Stimulated activated naive CD8-positive, alpha-beta T cell treated with anti-CD3 and anti-CD28 coated beads, Interleukin-15, amount 100 ng/mL, for 72 hours (primary cell): Measurements from ENCODE around the gene MCMBP.
"Not testable (repeated sequence)": the region's sequence is repeated elsewhere in the genome, so short reads cannot be mapped to it uniquely, and the experiment has no call there.

Experiments used
- ATAC-seq: fragments of 150-1000 bp; cut with Tn5 transposase; 2 replicates; pipeline ENCODE4 v1.10.0; 2021; ENCODE audit warnings: mild to moderate bottlenecking, moderate library complexity
- DNase-seq, 2 donors: peaks; one replicate each; pipeline ENCODE4 v3.0.0; 2021 to 2022
- H3K27ac Mint-ChIP-seq, 2 donors: one replicate each; pipeline ENCODE4 v1.8.0; 2022; ENCODE audit warnings: mild to moderate bottlenecking in 2 of 2, mixed read lengths in 2 of 2, moderate library complexity in 2 of 2
- H3K27me3 Mint-ChIP-seq: one replicate; pipeline ENCODE4 v1.8.0; 2022; ENCODE audit warnings: mixed read lengths
- H3K4me1 Mint-ChIP-seq: one replicate; pipeline ENCODE4 v1.8.0; 2022; ENCODE audit warnings: mild to moderate bottlenecking, mixed read lengths
- H3K4me3 Mint-ChIP-seq, 2 donors: one replicate each; pipeline ENCODE4 v1.8.0; 2022; ENCODE audit warnings: mild to moderate bottlenecking in 2 of 2, mixed read lengths in 2 of 2, moderate library complexity in 1 of 2
- H3K9me3 Mint-ChIP-seq, 2 donors: one replicate each; pipeline ENCODE4 v1.8.0; 2022; ENCODE audit warnings: mixed read lengths in 2 of 2

MCMBP gene

GRCh38 chr10:119891849-119892187 is 19.2 kb upstream of the MCMBP start:
- not testable (repeated sequence) for ATAC-seq, H3K27me3 Mint-ChIP-seq, DNase-seq, H3K9me3 Mint-ChIP-seq
- peak overlapping the region; percentile 96 to 99 for H3K4me3 Mint-ChIP-seq
- peaks cover 47% of the 10 kb centered on the region for H3K4me1 Mint-ChIP-seq
- H3K27ac Mint-ChIP-seq = peak overlapping the region; percentile 97 to 99

GRCh38 chr10:119890307-119890706 is 17.7 kb upstream of the MCMBP start:
- not testable (repeated sequence) for H3K9me3 Mint-ChIP-seq, H3K27me3 Mint-ChIP-seq, H3K4me3 Mint-ChIP-seq, DNase-seq, ATAC-seq, H3K27ac Mint-ChIP-seq
- peaks cover 32% of the 10 kb centered on the region for H3K4me1 Mint-ChIP-seq

- DNase-seq, H3K9me3 Mint-ChIP-seq, ATAC-seq, H3K4me3 Mint-ChIP-seq, H3K27me3 Mint-ChIP-seq, H3K27ac Mint-ChIP-seq: not testable (repeated sequence)
- peaks cover 21% of the 10 kb centered on the region for H3K4me1 Mint-ChIP-seq
Observed at GRCh38 chr10:119889201-119889600, 16.6 kb upstream of the MCMBP start.

GRCh38 chr10:119888715-119889114 is 16.1 kb upstream of the MCMBP start:
- not testable (repeated sequence) for H3K9me3 Mint-ChIP-seq, H3K27ac Mint-ChIP-seq, DNase-seq, H3K27me3 Mint-ChIP-seq, H3K4me3 Mint-ChIP-seq, ATAC-seq
- H3K4me1 Mint-ChIP-seq = peaks cover 17% of the 10 kb centered on the region

DNA sequence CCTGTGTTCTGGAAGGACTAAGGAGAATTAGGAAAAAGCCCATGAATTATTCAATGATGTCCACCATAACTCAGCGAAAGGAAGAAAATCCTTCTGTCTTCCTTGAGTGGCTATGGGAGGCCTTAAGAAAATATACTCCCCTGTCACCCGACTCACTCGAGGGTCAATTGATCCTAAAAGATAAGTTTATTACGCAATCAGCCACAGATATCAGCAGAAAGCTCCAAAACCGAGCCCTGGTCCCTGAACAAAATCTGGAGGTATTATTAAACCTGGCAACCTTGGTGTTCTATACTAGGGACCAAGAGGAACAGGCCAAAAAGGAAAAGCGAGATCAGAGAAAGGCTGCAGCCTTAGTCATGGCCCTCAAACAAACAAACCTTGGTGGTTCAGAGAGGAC is 13.4 kb upstream of the MCMBP start:
- not testable (repeated sequence) for H3K4me3 Mint-ChIP-seq, H3K9me3 Mint-ChIP-seq, DNase-seq, ATAC-seq, H3K4me1 Mint-ChIP-seq, H3K27me3 Mint-ChIP-seq
- H3K27ac Mint-ChIP-seq = peak overlapping the region in 1 of 2 donors; percentile 16

DNA sequence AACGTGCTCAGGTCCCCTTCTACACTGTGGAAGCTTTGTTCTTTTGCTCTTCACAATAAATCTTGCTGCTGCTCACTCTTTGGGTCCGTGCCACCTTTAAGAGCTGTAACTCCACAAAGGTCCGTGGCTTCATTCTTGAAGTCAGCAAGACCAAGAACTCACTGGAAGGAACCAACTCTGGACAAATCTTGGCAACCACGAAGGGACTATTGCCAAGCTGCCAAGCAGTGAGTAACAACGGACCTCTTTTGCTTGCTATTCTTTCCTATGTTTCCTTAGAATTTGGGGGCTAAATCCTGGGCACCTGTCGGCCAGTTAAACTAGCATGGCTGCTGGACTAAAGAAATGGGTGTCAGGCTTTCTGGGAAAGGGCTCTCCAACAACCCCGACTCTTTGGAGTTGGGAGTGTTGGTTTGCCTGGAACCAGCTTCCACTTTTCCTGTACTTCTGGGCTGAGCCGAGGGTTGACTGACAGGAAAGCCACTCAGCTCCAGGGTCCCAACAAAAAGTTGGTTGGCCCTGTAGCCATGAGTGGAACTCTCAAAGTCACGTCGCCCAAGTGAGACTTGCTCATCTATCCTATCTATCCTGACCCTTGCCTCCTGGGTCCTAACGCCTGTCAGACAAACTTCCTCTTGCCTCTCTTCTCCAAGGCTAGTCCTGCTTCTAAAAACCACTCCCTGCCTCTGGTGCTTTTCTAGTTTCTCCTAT is 11.4 kb upstream of the MCMBP start:
- ATAC-seq, H3K4me3 Mint-ChIP-seq, H3K27ac Mint-ChIP-seq, H3K9me3 Mint-ChIP-seq, DNase-seq, H3K27me3 Mint-ChIP-seq, H3K4me1 Mint-ChIP-seq: not testable (repeated sequence)

DNA sequence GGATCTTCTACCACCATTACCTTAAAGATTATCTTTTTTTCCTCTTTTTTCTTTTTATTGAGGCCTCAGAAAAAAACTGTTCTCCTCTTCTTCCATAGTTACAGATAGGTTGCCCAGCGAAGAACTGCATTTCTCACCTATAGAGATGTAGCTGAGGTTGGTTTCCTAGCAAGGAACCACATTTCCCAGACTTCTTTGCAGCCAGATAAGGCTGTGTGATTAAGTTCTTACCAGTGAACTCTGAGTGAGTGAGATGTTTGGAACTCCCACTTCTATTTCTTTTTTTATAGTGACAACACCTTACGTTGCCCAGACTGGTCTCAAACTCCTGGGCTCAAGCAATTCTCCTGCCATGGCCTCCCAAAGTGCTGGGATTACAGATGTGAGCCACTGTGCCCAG is 5.9 kb upstream of the MCMBP start:
- Mint-ChIP-seq H3K27ac (no peak overlapping the region), H3K9me3 (no peaks in the 10 kb centered on the region), H3K27me3 (no peaks in the 10 kb centered on the region), H3K4me3 (no peak overlapping the region), H3K4me1 (peaks cover 8% of the 10 kb centered on the region)
- DNase-seq (no peak), ATAC-seq (no peak)

GRCh38 chr10:119872860-119873681 is 428 bp upstream of the MCMBP start:
- peak; percentile 88 to 91 for DNase-seq
- peaks cover 45% of the 10 kb centered on the region for H3K4me1 Mint-ChIP-seq
- H3K4me3 Mint-ChIP-seq = peak overlapping the region; percentile 84 to 88
- H3K27ac Mint-ChIP-seq = peak overlapping the region; percentile 73 to 95
- H3K27me3 Mint-ChIP-seq = no peaks in the 10 kb centered on the region
- H3K9me3 Mint-ChIP-seq = no peaks in the 10 kb centered on the region
- peak; percentile 94 for ATAC-seq

- Mint-ChIP-seq H3K27me3 (no peaks in the 10 kb centered on the region), H3K9me3 (no peaks in the 10 kb centered on the region), H3K27ac (peak overlapping the region; percentile 61 to 74), H3K4me1 (peaks cover 54% of the 10 kb centered on the region), H3K4me3 (peak overlapping the region; percentile 86)
- DNase-seq = peak; percentile 59 to 61
- ATAC-seq = peak; percentile 55
Observed at GRCh38 chr10:119871881-119872609, 598 bp downstream of the MCMBP start.

- Mint-ChIP-seq H3K4me1 (peaks cover 74% of the 10 kb centered on the region), H3K27ac (peak overlapping the region in 1 of 2 donors; percentile 12), H3K4me3 (peak overlapping the region; percentile 41 to 49)
- not testable (repeated sequence) for ATAC-seq, H3K27me3 Mint-ChIP-seq, H3K9me3 Mint-ChIP-seq, DNase-seq
Observed at GRCh38 chr10:119869398-119869797, 3.2 kb downstream of the MCMBP start.

GRCh38 chr10:119867317-119867716 is 5.3 kb downstream of the MCMBP start:
- H3K4me1 Mint-ChIP-seq = peaks cover 83% of the 10 kb centered on the region
- H3K27me3 Mint-ChIP-seq = no peaks in the 10 kb centered on the region
- H3K9me3 Mint-ChIP-seq = peaks cover 6 to 14% of the 10 kb centered on the region in 2 donors
- H3K4me3 Mint-ChIP-seq = no peak overlapping the region
- H3K27ac Mint-ChIP-seq = no peak overlapping the region
- no peak for ATAC-seq
- no peak for DNase-seq

- Mint-ChIP-seq H3K9me3 (peaks cover 6 to 14% of the 10 kb centered on the region in 2 donors), H3K27ac (no peak overlapping the region), H3K27me3 (no peaks in the 10 kb centered on the region), H3K4me3 (no peak overlapping the region), H3K4me1 (peaks cover 90% of the 10 kb centered on the region)
- ATAC-seq (no peak), DNase-seq (no peak)
Observed at GRCh38 chr10:119865699-119866240, 6.9 kb downstream of the MCMBP start.

GRCh38 chr10:119863951-119864565 is 8.6 kb downstream of the MCMBP start:
- no peak for ATAC-seq
- Mint-ChIP-seq H3K4me3 (no peak overlapping the region), H3K4me1 (peaks cover 85% of the 10 kb centered on the region), H3K27me3 (no peaks in the 10 kb centered on the region), H3K27ac (no peak overlapping the region), H3K9me3 (peaks cover 6 to 14% of the 10 kb centered on the region in 2 donors)
- DNase-seq = no peak

GRCh38 chr10:119862524-119862923 is 10.1 kb downstream of the MCMBP start:
- Mint-ChIP-seq H3K27ac (peak overlapping the region in 1 of 2 donors; percentile 6), H3K4me1 (peaks cover 70% of the 10 kb centered on the region), H3K4me3 (no peak overlapping the region), H3K27me3 (no peaks in the 10 kb centered on the region), H3K9me3 (peaks cover 6 to 14% of the 10 kb centered on the region in 2 donors)
- DNase-seq (no peak), ATAC-seq (no peak)
